ENCODE data around the gene PSMC3. TPM values are rescaled to one million over a fixed set of nuclear protein-coding genes. Genes with fewer than 3 reads are reported as not detected.

PSMC3 gene
- total and polyA plus RNA-seq, 2 of the 13 experiments (the other 11 are each of a cell fraction or from before 2014, with no cell fraction given): 75.8 to 214 TPM

DNA sequence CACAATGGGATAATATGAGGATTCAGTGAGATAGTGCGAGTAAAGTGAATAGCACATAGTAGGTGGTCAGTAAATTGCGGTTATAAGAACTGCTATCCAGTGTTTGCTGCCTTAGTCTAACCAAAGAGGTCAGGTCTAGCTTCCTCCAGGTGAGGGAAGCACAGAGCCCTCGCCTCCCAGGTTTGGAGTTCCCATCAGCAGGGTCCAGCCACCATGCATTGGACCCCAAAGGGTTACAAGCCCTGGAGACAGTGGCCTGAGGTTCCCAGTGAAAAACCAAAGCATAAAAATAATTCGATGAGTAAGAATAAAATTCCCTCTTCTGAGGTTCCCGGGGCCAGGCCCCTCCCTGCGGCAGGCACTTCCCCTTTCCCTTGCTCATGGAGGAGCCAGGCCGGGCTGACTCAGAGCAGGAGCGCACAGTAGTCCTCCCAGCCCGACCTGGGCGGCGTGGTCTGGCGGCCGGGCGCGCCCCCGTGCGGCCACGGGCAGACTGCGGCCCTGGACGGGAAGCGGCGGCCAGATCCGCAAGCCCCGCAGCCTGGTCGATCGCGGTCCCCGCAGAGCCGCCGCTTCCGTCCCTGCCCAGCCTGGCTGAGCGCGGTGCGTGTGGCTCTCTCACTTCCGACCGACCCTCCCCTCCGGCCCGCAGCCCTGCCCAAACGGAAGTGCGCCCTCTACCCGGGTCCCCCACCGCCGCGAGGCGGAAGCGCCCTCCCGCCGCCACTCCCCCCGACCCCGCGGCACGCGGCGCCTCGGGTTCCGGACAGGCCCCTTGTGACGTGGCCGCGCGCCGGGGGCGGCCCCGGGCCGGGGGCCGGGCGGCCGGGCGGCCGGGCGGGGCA, 18.3 kb downstream of the PSMC3 start, which contains the start of gene SLC39A13 (continued):
- TF ChIP-seq CAMTA2 (CRISPR knock-in tag; IDR thresholded peaks at IDR 0.05; ENCODE audit: borderline replicate concordance): no peak
- TF ChIP-seq SALL1 (CRISPR knock-in tag; IDR thresholded peaks at IDR 0.05): peak; percentile 91
- TF ChIP-seq CHD4 (IDR thresholded peaks at IDR 0.05; ENCODE audit: borderline replicate concordance, low read length): no peak
- 0 out of 2 replicates have a peak, but pooled peaks have one; percentile 67 for TF ChIP-seq ZNF367 (CRISPR knock-in tag; IDR thresholded peaks at IDR 0.05; ENCODE audit: borderline replicate concordance)
- no peak for TF ChIP-seq MBD4 (IDR thresholded peaks at IDR 0.05; ENCODE audit: borderline replicate concordance, low read length)
- TF ChIP-seq ZNF709 (CRISPR knock-in tag; IDR thresholded peaks at IDR 0.05): peak; percentile 90; the same call in 1 of the 2 replicates
- TF ChIP-seq RBFOX2 (IDR thresholded peaks at IDR 0.05; ENCODE audit: low read depth, low read length): peak; percentile 94
- no peak; the same call in 1 of the 2 replicates for TF ChIP-seq ZNF441 (CRISPR knock-in tag; IDR thresholded peaks at IDR 0.05; ENCODE audit: borderline replicate concordance)
- TF ChIP-seq, protein P1, sequence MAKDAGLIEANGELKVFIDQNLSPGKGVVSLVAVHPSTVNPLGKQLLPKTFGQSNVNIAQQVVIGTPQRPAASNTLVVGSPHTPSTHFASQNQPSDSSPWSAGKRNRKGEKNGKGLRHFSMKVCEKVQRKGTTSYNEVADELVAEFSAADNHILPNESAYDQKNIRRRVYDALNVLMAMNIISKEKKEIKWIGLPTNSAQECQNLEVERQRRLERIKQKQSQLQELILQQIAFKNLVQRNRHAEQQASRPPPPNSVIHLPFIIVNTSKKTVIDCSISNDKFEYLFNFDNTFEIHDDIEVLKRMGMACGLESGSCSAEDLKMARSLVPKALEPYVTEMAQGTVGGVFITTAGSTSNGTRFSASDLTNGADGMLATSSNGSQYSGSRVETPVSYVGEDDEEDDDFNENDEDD (CRISPR knock-in tag; IDR thresholded peaks at IDR 0.05; ENCODE audit: borderline replicate concordance): no peak
- peak; percentile 79; the same call in 1 of the 2 replicates for TF ChIP-seq ZNF274 (CRISPR knock-in tag; IDR thresholded peaks at IDR 0.05)
- no peak for TF ChIP-seq FLYWCH1 (CRISPR knock-in tag; IDR thresholded peaks at IDR 0.05)
- peak; percentile 89 for TF ChIP-seq ZMYM4 (CRISPR knock-in tag; IDR thresholded peaks at IDR 0.05)
- no peak for TF ChIP-seq DPF2 (CRISPR knock-in tag; IDR thresholded peaks at IDR 0.05; ENCODE audit: borderline replicate concordance, low read depth)
- TF ChIP-seq ZNF296 (CRISPR knock-in tag; conservative IDR thresholded peaks at IDR 0.05): no peak
- no peak; the same call in 1 of the 2 replicates for TF ChIP-seq GFI1 (CRISPR knock-in tag; IDR thresholded peaks at IDR 0.05; ENCODE audit: borderline replicate concordance)
- no peak for TF ChIP-seq NFIC (IDR thresholded peaks at IDR 0.05; ENCODE audit: low read length)
- peak; percentile 47; the same call in 1 of the 2 replicates for TF ChIP-seq ONECUT2 (CRISPR knock-in tag; IDR thresholded peaks at IDR 0.05)
- TF ChIP-seq PITX1 (CRISPR knock-in tag; IDR thresholded peaks at IDR 0.05): no peak
- TF ChIP-seq ZNF839 (CRISPR knock-in tag; IDR thresholded peaks at IDR 0.05; ENCODE audit: borderline replicate concordance): no peak; the same call in 1 of the 2 replicates
- 0 out of 2 replicates have a peak, but pooled peaks have one; percentile 15 for TF ChIP-seq CENPBD1 (CRISPR knock-in tag; IDR thresholded peaks at IDR 0.05; ENCODE audit: borderline replicate concordance, low read depth)
- TF ChIP-seq BRCA1 (CRISPR knock-in tag; IDR thresholded peaks at IDR 0.05): no peak; the same call in 1 of the 2 replicates
- peak; percentile 64 for TF ChIP-seq FOXO1 (CRISPR knock-in tag; IDR thresholded peaks at IDR 0.05)
- TF ChIP-seq, protein P2, sequence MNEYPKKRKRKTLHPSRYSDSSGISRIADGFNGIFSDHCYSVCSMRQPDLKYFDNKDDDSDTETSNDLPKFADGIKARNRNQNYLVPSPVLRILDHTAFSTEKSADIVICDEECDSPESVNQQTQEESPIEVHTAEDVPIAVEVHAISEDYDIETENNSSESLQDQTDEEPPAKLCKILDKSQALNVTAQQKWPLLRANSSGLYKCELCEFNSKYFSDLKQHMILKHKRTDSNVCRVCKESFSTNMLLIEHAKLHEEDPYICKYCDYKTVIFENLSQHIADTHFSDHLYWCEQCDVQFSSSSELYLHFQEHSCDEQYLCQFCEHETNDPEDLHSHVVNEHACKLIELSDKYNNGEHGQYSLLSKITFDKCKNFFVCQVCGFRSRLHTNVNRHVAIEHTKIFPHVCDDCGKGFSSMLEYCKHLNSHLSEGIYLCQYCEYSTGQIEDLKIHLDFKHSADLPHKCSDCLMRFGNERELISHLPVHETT (CRISPR knock-in tag; conservative IDR thresholded peaks at IDR 0.05): peak; percentile 100
- 0 out of 2 replicates have a peak, but pooled peaks have one; percentile 20 for TF ChIP-seq ZNF124 (CRISPR knock-in tag; IDR thresholded peaks at IDR 0.05)
- no peak for TF ChIP-seq LRRFIP1 (CRISPR knock-in tag; conservative IDR thresholded peaks at IDR 0.05)
- TF ChIP-seq RXRA (CRISPR knock-in tag; IDR thresholded peaks at IDR 0.05): peak; percentile 48
